Measurements from ENCODE around the gene TLCD1. TPM values are rescaled to one million over a fixed set of nuclear protein-coding genes. Genes with fewer than 3 reads are reported as not detected.

TLCD1 gene
- total and polyA plus RNA-seq, 10 of the 15 experiments (the other 5 are each of a cell fraction or from before 2014, with no cell fraction given), result 2.9 to 19.8 (median 7.7) TPM

GRCh38 chr17:28738680-28739384 lies 12.8 kb upstream of the TLCD1 start (continued):
- TF ChIP-seq POLR2A (IDR thresholded peaks at IDR 0.05; ENCODE audit: low read depth, low read length) (no peak), ZNF274 (IDR thresholded peaks at IDR 0.05; ENCODE audit: insufficient read depth, insufficient read length) (no peak), RCOR1 (conservative IDR thresholded peaks at IDR 0.05; ENCODE audit: low read depth, low read length) (no peak), ELK1 (IDR thresholded peaks at IDR 0.05; ENCODE audit: low read depth, low read length) (no peak), NFYA (IDR thresholded peaks at IDR 0.05; ENCODE audit: borderline replicate concordance, low read depth, low read length) (no peak), RELA (IDR thresholded peaks at IDR 0.05; ENCODE audit: borderline replicate concordance, partially characterized antibody) (peak; percentile 97), TBL1XR1 (IDR thresholded peaks at IDR 0.05; ENCODE audit: low read depth, low read length) (peak; percentile 86), CREM (IDR thresholded peaks at IDR 0.05; ENCODE audit: low read depth) (peak; percentile 79), HDAC6 (IDR thresholded peaks at IDR 0.05; ENCODE audit: unreplicated experiment) (no peak), IKZF2 (IDR thresholded peaks at IDR 0.05) (peak; percentile 88 to 90), YBX1 (IDR thresholded peaks at IDR 0.05) (no peak), TCF12 (IDR thresholded peaks at IDR 0.05; ENCODE audit: low read depth, low read length) (peak; percentile 100), ZSCAN29 (IDR thresholded peaks at IDR 0.05) (no peak), EZH2 (IDR thresholded peaks at IDR 0.05; ENCODE audit: borderline replicate concordance, control insufficient read depth, low read depth, low read length) (no peak), FOS (IDR thresholded peaks at IDR 0.05; ENCODE audit: borderline replicate concordance, extremely low read depth, insufficient read length) (no peak), HCFC1 (IDR thresholded peaks at IDR 0.05; ENCODE audit: low read length) (no peak), ASH2L (IDR thresholded peaks at IDR 0.05; ENCODE audit: borderline replicate concordance, low read depth) (no peak), KLF5 (IDR thresholded peaks at IDR 0.05; ENCODE audit: partially characterized antibody) (no peak), SREBF1 (IDR thresholded peaks at IDR 0.05; ENCODE audit: low read length) (no peak), EED (IDR thresholded peaks at IDR 0.05; ENCODE audit: low read depth) (peak; percentile 95), CTCF (IDR thresholded peaks at IDR 0.05 in 2 of 3, conservative IDR thresholded peaks at IDR 0.05 in 1 of 3; ENCODE audit: control insufficient read depth in 2 of 3, extremely low read depth in 1 of 3, insufficient read depth in 1 of 3, low read depth in 3 of 3, low read length in 3 of 3) (no peak), PAX8 (IDR thresholded peaks at IDR 0.05) (no peak), BACH1 (IDR thresholded peaks at IDR 0.05; ENCODE audit: borderline replicate concordance) (no peak), SRF (IDR thresholded peaks at IDR 0.05; ENCODE audit: low read depth in 2 of 2, low read length in 2 of 2) (no peak), POLR2AphosphoS2 (IDR thresholded peaks at IDR 0.05; ENCODE audit: low read depth, low read length) (no peak), BCL3 (IDR thresholded peaks at IDR 0.05; ENCODE audit: borderline replicate concordance, insufficient read depth, low read depth, low read length, poor library complexity, severe bottlenecking) (peak; percentile 95), HSF1 (IDR thresholded peaks at IDR 0.05; ENCODE audit: low read depth, low read length) (no peak)

Data from GM12878 (cell line).